WTC11 (cell line): ENCODE data around the gene SERPINA6.

Experiments
- CREB1 ChIP-seq: sonication (generic); formaldehyde crosslinking; IDR thresholded peaks from 2 replicates; pipeline ENCODE4 v1.8.0; 2023; ENCODE audit warnings: mild to moderate bottlenecking, missing genetic modification reagents
- GRHL2 ChIP-seq: fragments of 250-450 bp; sonication (Bioruptor Pico); IDR thresholded peaks from 2 replicates; pipeline ENCODE4 v1.8.0; 2022; ENCODE audit warnings: mild to moderate bottlenecking, moderate library complexity; ENCODE audit not compliant: insufficient replicate concordance, severe bottlenecking
- TEAD4 ChIP-seq: sonication (generic); formaldehyde crosslinking; IDR thresholded peaks from 2 replicates; pipeline ENCODE4 v1.8.0; 2022; ENCODE audit warnings: mild to moderate bottlenecking, missing genetic modification reagents
- ZNF232 ChIP-seq: sonication (generic); formaldehyde crosslinking; IDR thresholded peaks from 2 replicates; pipeline ENCODE4 v1.8.0; 2022; ENCODE audit warnings: mild to moderate bottlenecking, missing genetic modification reagents
- TF ChIP-seq, protein P1 (sequence below): fragments of 200-600 bp; IDR thresholded peaks from 2 replicates; pipeline ENCODE4 v1.8.0; 2022; ENCODE audit warnings: antibody characterized with exemption

DNA sequence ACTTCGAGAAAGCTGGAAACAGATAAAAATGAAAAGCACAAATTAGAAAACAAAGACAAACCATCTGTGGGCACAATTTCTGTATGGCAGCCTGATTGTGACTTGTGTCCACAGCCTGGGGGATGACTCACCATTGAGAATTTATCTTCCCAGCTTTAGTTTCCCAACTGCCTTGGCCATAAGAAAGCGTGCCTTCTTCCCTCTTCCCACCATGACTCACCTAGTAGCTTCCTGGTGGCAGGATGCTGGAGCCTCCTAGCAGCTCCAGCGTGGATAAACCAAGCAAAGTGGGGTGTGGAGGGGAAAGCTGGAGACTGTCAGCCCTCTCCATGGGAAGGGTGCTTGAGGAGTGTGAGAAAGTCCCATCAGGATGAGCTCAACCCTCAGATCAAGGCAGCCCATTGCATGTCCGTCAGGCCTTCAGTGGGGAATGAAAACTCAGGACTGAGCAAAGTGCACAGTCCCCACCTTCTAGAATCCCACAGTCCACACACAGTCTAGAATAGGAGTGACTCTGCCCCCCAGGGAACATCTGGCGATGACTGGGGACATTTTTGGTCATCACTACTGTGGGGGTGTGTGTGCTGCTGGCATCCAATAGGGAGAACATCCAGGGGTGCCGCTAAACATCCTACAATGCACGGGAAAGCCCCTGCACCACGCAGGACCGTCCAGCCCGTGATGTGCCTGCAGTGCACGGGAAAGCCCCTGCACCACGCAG, 22.4 kb upstream of the SERPINA6 start:
- TF ChIP-seq TEAD4 (CRISPR knock-in tag) (no peak), GRHL2 (CRISPR knock-in tag) (no peak), ZNF232 (CRISPR knock-in tag) (no peak), CREB1 (CRISPR knock-in tag) (no peak)
- TF ChIP-seq, protein P1, sequence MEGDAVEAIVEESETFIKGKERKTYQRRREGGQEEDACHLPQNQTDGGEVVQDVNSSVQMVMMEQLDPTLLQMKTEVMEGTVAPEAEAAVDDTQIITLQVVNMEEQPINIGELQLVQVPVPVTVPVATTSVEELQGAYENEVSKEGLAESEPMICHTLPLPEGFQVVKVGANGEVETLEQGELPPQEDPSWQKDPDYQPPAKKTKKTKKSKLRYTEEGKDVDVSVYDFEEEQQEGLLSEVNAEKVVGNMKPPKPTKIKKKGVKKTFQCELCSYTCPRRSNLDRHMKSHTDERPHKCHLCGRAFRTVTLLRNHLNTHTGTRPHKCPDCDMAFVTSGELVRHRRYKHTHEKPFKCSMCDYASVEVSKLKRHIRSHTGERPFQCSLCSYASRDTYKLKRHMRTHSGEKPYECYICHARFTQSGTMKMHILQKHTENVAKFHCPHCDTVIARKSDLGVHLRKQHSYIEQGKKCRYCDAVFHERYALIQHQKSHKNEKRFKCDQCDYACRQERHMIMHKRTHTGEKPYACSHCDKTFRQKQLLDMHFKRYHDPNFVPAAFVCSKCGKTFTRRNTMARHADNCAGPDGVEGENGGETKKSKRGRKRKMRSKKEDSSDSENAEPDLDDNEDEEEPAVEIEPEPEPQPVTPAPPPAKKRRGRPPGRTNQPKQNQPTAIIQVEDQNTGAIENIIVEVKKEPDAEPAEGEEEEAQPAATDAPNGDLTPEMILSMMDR = no peak
